GM19438 (cell line): ENCODE results near the gene GRK1.

Experiments used
- ATAC-seq: cut with Tn5 transposase; IDR thresholded peaks from one replicate; pipeline ENCODE4 v1.9.1; 2021; ENCODE audit warnings: low read depth; ENCODE audit not compliant: unreplicated experiment

GRK1 gene

GRCh38 chr13:113660066-113660465 lies 7.0 kb upstream of the GRK1 start:
- no peak for ATAC-seq

GRCh38 chr13:113661509-113661908 lies 5.5 kb upstream of the GRK1 start:
- no peak for ATAC-seq

GRCh38 chr13:113663934-113664333 lies 3.1 kb upstream of the GRK1 start:
- no peak for ATAC-seq

GRCh38 chr13:113664751-113665596 lies 2.0 kb upstream of the GRK1 start:
- no peak for ATAC-seq

GRCh38 chr13:113665597-113666328 lies 1.3 kb upstream of the GRK1 start:
- ATAC-seq, result no peak

GRCh38 chr13:113666329-113666670 lies 719 bp upstream of the GRK1 start:
- no peak for ATAC-seq

- ATAC-seq, result no peak
Observed at GRCh38 chr13:113667771-113668490, 912 bp downstream of the GRK1 start.

- ATAC-seq, result no peak
Observed at GRCh38 chr13:113668491-113668971, 1.5 kb downstream of the GRK1 start.

DNA sequence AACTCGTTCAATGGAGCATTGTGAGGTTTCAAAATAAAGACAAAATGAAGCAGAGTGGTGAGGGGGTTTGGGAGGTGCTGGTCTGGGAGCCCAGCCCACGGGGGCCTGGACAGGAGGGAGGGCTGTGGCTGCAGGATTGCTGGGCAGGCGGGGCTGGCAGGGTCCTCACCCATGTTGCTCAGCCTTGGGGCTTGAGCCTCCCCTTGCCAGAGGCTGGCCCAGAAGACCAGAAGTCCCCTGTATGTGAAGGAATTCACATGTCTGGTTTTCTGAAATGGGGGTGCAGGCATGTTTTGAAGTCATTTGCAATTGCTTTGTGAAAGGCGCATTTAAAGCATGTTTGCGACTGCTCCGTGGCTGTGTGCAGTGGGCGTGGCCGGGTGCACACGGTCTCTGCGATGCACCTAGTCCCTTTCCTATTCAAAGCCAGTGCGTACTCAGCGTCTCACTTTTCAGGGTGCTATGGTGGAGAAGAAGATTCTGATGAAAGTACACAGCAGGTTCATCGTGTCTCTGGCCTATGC lies 2.3 kb downstream of the GRK1 start:
- no peak for ATAC-seq

- ATAC-seq, result no peak
Observed at GRCh38 chr13:113669755-113670341, 2.8 kb downstream of the GRK1 start.

- ATAC-seq, result no peak
Observed at GRCh38 chr13:113670541-113670940, 3.5 kb downstream of the GRK1 start.

DNA sequence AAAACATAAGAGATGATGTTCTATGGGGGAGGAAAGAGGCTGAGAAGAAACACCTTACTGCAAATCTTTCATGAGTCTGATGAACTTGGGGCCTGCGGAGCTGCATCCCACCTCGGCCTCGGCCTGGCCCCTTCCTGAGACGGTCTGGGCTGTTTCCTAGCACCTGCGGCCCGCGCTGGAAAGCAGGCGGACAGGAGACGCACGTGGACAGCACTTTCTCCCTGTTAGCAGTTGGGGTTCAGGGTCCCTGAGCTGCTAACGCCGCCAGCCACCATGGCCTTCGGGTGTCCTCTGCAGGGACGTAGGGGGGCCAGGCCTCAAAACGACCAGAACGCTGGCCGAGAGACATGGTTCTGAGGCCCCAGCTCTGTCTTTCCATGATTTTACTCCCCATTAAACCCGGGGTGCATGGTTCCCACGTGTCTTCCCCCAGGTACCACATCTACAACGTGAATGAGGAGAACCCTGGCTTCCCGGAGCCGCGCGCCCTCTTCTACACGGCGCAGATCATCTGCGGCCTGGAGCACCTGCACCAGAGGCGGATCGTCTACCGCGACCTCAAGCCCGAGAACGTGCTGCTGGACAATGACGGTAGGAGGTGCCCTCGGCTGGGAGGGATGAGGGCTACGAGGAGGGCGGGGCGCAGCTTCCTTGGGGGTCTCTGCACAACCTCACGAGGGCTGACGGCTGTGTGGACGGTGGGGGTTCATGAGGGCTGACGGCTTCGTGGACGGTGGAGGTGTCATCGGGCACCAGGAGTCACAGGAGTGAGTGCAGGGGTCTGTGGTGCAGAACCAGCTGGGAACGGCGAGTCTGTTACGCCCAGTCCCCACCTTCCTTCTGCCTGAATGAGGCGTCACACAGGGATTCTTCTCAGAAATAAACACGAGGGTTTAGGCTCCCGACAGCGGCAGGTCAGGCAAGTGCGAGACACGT lies 4.3 kb downstream of the GRK1 start:
- ATAC-seq, result no peak

GRCh38 chr13:113672002-113672651 lies 5.1 kb downstream of the GRK1 start:
- ATAC-seq, result no peak

- no peak for ATAC-seq
Observed at GRCh38 chr13:113722921-113723320, 55.9 kb downstream of the GRK1 start.

DNA sequence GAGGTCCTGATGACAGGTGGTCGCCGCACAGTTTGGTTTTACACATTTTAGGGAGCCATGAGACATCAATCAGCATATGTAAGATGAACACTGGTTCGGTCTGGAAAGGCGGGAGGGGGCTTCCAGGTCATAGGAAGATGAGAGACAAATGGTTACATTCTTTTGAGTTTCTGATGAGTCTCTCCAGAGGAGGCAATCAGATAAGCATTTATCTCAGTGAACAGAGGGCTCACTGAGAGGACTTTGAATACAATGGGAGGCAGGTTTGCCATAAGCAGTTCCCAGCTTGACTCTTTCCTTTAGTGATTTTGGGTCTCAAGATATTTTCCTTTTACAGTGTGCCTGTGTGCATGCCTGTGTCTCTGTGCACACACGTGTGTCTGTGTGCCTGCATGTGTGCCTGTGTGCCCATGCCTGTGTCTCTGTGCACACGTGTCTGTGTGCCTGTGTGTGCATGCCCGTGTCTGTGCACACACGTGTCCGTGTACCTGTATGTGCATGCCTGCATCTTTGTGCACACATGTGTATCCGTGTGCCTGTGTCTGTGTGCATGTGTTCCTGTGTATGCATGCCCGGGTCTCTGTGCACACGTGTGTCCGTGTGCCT lies 56.5 kb downstream of the GRK1 start:
- ATAC-seq, result no peak

GRCh38 chr13:113724016-113724758 lies 57.2 kb downstream of the GRK1 start:
- no peak for ATAC-seq

- ATAC-seq, result peak; percentile 62
Observed at GRCh38 chr13:113724780-113725315, 57.8 kb downstream of the GRK1 start.
